Upper lobe of left lung (tissue), 4 donors: ENCODE results near the gene NAPSA.

ENCODE experiments used
- POLR2A ChIP-seq, 4 donors: fragments of 450-650 bp; IDR thresholded peaks; one replicate each; pipeline ENCODE4 v1.5.1; 2016 to 2017; ENCODE audit warnings: antibody characterized with exemption in 4 of 4, mild to moderate bottlenecking in 2 of 4
- POLR2AphosphoS5 ChIP-seq, 2 donors: sonication (generic); formaldehyde crosslinking; IDR thresholded peaks; one replicate each; pipeline ENCODE4 v1.5.1; 2017; ENCODE audit warnings: antibody characterized with exemption in 2 of 2
- TF ChIP-seq, protein P1 (sequence below), 6 experiments: fragments of 450-650 bp in 4 of 6; fragments of 200-600 bp in 2 of 6; sonication (generic) in 2 of 6; IDR thresholded peaks; one replicate each; pipeline ENCODE4 v1.5.1; 2016 to 2019; ENCODE audit warnings: antibody characterized with exemption in 6 of 6

DNA sequence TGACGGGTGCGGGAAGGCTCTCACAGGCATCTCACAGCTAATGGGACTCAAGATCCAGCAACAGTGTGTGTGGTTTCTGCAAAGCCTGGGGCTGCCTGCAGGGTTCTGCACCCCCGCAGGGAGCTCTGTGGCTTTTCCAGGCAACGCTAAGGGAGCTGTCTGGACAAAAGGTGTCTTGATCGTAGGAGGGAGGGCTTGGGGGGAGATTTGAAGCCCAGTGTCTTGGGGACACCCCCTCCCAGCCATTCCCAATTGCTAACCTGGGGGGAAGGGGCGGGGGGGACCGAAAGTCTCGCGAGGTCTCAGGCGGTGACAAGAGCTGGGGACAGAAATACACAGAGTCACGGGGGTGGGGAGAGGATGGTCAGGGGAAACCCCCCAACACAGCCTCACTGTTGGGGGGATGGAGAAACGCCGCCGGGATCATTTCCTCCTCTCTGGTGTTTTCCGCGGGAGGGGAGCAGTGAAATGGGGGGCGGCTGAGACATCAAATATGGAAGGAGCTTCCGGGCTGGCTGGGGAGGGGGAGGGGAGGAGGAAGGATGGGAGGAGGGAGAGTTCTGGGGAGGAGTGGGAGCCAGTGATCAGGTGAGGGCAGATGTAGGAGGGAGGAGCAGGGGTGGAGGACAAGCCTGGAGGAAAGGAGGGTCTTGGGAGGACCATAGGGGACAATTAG lies 49.5 kb downstream of the NAPSA start:
- TF ChIP-seq, protein P1, sequence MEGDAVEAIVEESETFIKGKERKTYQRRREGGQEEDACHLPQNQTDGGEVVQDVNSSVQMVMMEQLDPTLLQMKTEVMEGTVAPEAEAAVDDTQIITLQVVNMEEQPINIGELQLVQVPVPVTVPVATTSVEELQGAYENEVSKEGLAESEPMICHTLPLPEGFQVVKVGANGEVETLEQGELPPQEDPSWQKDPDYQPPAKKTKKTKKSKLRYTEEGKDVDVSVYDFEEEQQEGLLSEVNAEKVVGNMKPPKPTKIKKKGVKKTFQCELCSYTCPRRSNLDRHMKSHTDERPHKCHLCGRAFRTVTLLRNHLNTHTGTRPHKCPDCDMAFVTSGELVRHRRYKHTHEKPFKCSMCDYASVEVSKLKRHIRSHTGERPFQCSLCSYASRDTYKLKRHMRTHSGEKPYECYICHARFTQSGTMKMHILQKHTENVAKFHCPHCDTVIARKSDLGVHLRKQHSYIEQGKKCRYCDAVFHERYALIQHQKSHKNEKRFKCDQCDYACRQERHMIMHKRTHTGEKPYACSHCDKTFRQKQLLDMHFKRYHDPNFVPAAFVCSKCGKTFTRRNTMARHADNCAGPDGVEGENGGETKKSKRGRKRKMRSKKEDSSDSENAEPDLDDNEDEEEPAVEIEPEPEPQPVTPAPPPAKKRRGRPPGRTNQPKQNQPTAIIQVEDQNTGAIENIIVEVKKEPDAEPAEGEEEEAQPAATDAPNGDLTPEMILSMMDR (IDR thresholded peaks at IDR 0.05): no peak
- TF ChIP-seq POLR2A (IDR thresholded peaks at IDR 0.05) (no peak), POLR2AphosphoS5 (IDR thresholded peaks at IDR 0.05) (no peak)
